DOHH2 (cell line): Measurements from ENCODE around the gene CCDC91.

Source experiments
- EZH2phosphoT487 ChIP-seq: fragments of 200-600 bp; sonication (generic); IDR thresholded peaks from 2 replicates; pipeline ENCODE4 v1.6.1; 2017; ENCODE audit warnings: borderline replicate concordance, mild to moderate bottlenecking, antibody characterized with exemption, low read length, moderate library complexity, mixed read lengths
- TF ChIP-seq, protein P1 (sequence below): fragments of 200-600 bp; sonication (generic); IDR thresholded peaks from one replicate; pipeline ENCODE4 v1.5.1; 2014; ENCODE audit warnings: antibody characterized with exemption, mild to moderate bottlenecking, low read depth, low read length; ENCODE audit not compliant: poor library complexity, severe bottlenecking

DNA sequence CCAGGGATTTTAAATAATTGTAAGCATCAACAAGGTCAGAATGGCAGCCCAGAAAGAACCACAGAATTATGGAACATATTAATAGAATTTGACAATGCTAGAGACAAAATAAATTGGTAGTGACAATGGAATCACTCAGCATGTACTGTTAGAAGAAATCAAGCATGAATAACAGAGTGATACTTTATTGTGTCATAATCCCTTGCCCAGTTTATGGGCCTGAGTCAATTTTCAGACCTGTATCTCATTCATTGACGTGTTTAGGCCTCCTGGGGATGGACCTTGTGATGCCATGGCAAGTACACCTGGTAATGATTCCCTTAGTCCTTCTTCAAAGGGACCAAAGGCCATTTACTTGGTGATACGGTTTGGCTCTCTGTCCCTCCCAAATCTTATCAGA lies 12.8 kb upstream of the CCDC91 start:
- TF ChIP-seq, protein P1, sequence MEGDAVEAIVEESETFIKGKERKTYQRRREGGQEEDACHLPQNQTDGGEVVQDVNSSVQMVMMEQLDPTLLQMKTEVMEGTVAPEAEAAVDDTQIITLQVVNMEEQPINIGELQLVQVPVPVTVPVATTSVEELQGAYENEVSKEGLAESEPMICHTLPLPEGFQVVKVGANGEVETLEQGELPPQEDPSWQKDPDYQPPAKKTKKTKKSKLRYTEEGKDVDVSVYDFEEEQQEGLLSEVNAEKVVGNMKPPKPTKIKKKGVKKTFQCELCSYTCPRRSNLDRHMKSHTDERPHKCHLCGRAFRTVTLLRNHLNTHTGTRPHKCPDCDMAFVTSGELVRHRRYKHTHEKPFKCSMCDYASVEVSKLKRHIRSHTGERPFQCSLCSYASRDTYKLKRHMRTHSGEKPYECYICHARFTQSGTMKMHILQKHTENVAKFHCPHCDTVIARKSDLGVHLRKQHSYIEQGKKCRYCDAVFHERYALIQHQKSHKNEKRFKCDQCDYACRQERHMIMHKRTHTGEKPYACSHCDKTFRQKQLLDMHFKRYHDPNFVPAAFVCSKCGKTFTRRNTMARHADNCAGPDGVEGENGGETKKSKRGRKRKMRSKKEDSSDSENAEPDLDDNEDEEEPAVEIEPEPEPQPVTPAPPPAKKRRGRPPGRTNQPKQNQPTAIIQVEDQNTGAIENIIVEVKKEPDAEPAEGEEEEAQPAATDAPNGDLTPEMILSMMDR = no peak
- no peak for TF ChIP-seq EZH2phosphoT487
